GM12874 (cell line): ENCODE data around the gene COBL.

ENCODE experiments used
- TF ChIP-seq, protein P1 (sequence below): IDR thresholded peaks from 2 replicates; pipeline ENCODE4 v1.5.1; 2011; ENCODE audit warnings: low read depth, mild to moderate bottlenecking, control low read depth, low read length, moderate library complexity; ENCODE audit not compliant: insufficient read depth

Gene COBL

DNA sequence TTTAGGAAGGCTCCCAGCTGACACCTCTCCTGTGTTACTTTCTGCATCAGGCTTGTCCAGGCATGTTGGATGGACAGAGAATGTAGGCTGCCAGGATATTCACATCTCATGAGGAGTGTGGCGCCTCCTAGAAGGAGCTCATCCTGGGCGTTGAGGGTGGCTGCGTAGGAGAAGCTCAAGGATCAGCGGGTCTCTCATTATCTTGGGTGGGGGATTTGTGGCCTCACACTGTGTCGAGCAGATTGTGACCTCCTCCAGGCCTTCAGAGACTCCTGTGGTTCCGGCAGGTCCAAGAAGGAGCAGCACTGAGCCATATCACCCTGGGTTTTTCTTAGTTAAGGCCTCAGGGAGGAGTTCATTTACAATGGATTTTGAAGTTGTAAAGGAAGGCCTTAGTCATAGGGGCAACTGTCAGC is 8.7 kb upstream of the COBL start:
- TF ChIP-seq, protein P1, sequence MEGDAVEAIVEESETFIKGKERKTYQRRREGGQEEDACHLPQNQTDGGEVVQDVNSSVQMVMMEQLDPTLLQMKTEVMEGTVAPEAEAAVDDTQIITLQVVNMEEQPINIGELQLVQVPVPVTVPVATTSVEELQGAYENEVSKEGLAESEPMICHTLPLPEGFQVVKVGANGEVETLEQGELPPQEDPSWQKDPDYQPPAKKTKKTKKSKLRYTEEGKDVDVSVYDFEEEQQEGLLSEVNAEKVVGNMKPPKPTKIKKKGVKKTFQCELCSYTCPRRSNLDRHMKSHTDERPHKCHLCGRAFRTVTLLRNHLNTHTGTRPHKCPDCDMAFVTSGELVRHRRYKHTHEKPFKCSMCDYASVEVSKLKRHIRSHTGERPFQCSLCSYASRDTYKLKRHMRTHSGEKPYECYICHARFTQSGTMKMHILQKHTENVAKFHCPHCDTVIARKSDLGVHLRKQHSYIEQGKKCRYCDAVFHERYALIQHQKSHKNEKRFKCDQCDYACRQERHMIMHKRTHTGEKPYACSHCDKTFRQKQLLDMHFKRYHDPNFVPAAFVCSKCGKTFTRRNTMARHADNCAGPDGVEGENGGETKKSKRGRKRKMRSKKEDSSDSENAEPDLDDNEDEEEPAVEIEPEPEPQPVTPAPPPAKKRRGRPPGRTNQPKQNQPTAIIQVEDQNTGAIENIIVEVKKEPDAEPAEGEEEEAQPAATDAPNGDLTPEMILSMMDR = no peak

DNA sequence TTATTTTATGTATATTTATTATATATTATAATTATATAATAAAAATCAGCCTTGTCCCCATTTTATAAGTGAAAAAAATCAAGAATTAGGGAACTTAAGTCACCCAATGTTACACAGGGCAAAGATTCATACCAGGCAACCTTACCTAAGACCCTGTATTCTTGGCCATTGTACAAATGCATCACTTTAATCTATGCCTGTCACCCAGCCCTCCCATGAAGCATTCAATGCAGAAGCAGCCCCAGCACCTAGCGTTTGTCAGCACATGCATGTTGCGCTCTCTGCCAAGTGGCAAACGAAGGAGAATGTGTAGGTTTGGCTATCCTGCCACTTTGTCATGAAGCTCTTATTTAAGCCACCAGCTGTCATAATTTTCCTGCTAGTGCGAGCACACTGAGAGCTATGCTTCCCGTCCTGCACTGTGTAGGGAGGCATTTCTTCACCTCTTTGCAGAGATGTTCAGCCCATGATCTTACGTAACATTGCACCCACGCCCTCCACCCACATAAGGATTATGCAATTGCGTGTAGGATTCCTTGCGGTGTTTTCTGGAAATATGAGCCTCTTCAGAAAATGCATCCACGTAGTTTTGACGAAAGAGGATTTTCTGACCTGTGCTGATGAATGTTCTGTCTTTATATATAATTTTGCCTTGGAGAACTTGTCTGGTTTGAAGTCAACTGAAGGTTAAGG is 7.7 kb upstream of the COBL start:
- TF ChIP-seq, protein P1 = no peak

DNA sequence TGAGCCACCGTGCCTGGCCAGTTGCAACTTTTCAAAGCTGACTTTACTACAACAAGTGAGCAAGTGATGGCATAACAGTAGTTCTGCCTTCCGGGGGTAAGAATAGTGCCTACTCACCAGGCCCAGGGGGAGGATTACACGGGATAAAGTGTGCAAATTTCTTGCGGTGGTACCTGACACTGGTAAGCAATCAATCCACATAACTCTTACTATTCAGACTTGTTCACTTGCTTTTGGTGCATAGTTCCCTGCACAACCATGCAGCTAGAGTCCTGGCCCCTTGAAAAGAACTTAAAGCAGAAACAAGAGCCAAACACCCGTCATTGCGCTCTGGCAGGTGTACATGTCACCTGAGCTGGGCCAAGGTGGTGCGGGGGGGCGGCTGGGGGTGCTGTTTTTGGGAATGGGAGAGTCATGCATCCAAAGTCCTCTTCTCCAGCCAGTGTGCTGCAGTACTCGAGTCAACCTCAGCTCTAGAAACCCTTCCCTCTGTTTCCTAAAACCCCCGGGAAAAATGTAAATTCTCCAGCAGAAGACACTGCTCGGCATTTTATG is 5.4 kb upstream of the COBL start:
- TF ChIP-seq, protein P1 = no peak

DNA sequence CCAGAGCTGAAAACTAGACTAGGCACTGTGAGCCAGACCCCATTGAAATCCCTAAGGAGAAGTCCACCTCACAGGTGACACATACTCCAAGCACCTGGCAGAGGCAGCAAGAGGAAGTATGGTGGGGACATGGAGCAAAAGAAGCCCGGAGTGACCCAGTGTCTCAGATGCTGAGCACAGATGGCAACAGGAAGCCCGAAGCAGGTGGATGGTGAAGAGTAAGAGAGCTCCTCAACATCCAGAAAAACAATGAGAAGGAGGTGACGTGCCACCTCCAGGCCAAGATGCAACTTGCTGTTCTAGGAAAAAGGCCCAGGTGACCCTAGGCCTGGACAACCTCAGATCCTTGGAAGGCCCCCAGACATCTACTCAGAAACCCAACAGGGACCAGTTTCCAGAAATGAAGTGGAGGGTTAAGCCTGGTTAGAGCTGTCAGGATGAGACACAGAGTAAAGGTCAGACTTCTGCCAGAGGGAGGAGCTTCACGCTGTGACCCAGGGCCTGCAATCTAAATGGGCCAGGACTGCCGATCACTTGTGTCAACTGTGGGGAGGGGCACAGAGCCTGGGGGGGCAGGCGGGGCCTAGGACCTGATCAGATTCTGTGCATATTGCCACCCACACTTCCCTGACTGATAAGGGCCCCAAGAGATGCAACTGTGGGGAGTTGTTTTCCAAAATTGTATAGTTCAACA is 2.4 kb upstream of the COBL start:
- TF ChIP-seq, protein P1 = no peak

DNA sequence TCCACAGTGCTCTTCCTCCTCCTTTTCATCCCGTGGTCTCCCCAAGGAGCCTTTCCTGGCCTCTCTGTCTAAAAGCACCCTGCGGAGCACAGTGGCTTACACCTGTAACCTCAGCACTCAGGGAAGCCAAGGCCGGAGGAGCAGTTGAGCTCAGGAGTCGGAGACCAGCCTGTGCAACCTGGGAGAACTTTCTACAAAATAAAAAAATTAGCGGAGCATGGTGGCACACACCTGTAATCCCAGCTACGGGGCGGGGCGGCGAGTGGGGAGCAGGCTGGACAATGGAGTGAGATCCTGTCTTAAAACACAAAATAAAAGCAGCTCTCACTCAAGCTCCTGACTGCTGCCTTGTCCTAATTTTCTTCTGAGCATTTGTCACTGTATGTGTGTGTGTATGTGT is 1.4 kb upstream of the COBL start:
- TF ChIP-seq, protein P1 = no peak

DNA sequence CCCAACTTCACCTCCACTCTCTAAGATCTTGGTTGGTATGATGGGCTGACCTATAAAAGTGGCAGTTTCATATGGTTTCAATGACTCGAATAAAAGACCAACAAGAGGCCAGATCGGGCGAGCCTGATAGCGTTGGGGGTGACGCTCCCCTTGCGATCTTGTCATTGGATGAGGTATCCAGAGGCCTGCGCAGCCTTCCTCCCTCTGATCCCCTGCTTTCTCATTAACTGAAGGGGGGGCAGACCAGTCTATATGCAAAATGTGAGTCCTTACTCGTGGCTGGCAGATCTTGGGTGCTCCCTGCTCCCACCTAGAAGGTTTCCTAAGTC is 937 bp upstream of the COBL start:
- TF ChIP-seq, protein P1 = no peak

DNA sequence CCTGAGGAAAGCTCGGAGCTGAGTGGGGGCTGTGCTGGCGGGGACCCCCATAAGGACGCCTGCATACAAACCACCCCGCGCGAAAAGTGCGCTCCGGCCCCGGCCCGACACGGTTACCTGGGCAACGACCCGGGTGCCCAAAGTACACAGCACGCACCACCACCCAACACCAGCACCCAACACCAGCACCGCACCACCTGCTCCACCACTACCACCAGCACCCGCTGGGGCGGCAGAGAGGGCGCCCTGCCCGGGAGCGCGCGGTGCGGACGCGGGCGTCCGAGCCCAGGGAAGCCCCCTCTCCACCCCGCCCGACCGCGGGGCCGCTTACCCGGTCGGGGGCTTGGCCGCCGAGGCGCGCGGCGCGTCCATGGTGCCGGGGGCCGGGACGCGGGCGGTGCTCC is 345 bp downstream of the COBL start:
- TF ChIP-seq, protein P1 = no peak
